GM18502 (cell line): Measurements from ENCODE around the gene RECK.
A peak's percentile ranks its signal among the peaks of the same experiment; 100 is the strongest.
"Not testable (repeated sequence)": the region's sequence is repeated elsewhere in the genome, so short reads cannot be mapped to it uniquely, and the experiment has no call there.

ENCODE experiments used
- ATAC-seq: cut with Tn5 transposase; IDR thresholded peaks from one replicate; pipeline ENCODE4 v1.9.1; 2021; ENCODE audit warnings: mild to moderate bottlenecking; ENCODE audit not compliant: unreplicated experiment, poor library complexity

Gene RECK

DNA sequence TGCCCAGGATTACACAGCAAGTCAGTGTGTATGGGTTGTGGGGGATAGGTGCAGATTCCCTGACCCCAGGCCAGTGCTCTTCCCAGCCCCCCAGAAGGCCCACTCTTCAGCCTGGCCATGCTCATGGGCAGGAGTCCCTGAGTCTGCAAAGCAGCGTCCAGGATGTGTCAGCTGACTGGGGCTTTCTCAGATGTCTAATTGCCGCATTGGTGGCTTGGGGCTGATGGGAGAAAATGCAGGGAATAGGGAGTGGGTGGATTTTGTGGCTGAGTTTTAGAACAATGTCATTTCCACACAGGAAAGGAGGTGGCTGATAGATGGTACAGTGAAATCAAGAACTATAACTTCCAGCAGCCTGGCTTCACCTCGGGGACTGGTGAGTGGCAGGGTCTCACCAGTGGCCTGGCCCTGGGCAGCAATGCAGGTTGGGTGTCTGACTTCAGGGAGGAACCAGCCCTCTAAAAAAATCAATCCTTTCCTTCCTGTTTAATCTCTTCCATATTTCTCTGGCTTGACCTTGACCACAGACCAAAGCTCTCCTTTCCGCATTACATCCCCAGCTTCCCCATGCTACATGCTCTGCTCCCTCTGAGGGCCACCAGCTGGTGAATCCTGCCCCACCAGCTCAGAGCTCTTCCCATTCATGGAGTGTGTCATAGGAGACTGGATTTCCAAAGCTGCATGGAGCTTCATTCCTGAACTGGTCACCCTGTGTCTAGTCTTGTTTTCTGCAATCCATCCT is 114.0 kb downstream of the RECK start:
- no peak for ATAC-seq

GRCh38 chr9:36151316-36152210 is 114.8 kb downstream of the RECK start:
- peak; percentile 79 for ATAC-seq

- no peak for ATAC-seq
Measured at GRCh38 chr9:36152741-36153438, 116.2 kb downstream of the RECK start.

DNA sequence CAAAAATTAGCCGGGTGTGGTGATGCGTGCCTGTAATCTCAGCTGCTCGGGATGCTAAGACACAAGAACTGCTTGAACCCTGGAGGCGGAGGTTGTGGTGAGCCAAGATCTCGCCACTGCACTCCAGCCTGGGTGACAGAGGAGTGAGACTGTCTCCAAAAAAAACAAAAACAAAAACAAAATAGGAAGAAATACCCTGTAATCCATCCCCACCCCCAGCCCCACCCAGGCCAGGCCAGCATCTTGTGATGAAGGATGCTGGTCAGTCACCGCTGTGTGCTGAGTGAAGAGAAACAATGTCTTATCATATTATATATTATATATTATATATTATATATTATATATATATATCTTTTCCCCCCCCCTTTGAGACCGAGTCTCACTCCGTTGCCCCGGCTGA is 117.0 kb downstream of the RECK start:
- ATAC-seq, result no peak

DNA sequence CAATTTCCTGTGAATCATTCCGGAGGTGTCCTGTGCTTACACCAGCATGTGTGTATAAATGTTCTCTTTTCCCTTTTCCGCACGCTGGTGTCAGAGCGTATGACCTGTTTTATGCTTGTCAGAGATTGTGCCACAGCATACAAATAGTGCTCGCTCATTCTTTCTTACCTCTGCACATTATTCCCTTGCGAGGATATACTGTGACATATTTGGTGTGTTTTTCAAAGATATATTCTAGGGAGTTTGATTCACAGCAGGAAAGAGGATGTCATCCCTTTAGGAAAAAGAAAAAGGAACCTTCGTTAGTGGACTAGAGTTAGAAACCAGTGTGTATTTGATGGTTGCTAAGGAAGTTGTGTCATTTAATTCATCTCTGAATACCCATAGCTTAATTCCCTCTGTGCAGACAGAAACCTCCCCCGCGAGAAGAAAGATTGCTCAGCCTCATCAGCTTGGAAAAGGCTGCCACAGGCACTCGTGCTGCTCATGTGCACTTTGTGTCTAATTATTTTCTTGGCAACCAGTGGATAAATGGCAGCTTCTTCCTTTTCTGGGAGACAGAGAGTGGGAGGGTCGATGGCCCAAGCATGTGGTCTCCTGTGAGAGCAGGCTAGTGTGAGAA is 117.7 kb downstream of the RECK start:
- ATAC-seq, result no peak

DNA sequence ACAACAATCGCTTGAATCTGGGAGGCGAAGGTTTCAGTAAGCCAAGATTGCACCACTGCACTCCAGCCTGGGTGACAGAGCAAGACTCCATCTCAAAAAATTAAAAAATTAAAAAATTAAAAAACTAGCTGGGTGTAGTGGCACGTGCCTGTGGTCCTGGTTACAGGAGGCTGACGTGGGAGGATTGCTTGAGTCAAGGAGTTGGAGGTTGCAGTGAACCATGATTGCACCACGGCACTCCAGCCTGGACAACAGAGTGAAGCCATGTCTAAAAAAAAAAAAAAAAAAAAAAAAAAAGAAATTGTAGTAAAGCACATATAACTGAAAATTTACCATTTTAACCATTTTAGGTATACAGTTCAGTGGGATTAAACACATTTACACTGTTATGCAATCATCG is 119.4 kb downstream of the RECK start:
- ATAC-seq, result no peak

DNA sequence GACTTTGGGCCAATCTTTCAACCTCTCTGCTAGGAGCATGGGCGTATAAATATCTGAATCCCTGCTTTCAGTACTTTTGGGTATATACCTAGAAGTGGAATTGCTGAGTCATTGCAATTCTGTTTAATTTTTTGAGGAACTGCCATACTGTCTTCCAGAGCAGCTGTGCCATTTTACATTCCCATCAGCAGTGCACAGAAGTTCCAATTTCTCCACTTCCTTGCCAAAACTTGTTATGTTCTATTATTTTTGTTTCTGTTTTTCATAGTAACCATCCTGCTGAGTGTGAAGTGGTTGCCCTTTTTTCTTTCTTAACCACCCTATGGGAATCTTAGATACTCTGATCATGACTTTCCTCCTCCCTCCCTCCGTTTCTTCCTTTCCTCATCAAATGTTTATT is 121.4 kb downstream of the RECK start:
- no peak for ATAC-seq

DNA sequence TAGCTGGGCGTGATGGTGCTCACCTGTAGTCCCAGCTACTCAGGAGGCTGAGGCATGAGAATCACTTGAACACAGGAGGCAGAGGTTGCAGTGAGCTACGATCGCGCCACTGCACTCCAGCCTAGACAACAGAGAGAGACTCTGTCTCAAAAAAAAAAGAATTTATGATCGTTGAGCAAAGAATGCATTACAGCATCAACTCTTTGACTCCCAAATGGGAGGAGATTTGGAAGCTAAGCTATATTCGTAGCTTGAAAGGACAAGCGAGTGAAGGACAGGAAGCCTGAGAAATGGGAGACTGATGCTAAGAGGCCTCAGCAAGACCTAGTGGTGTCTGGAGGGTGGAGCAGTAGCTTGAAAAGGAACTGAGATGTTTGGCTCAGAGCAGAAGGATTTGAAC is 122.2 kb downstream of the RECK start:
- no peak for ATAC-seq

DNA sequence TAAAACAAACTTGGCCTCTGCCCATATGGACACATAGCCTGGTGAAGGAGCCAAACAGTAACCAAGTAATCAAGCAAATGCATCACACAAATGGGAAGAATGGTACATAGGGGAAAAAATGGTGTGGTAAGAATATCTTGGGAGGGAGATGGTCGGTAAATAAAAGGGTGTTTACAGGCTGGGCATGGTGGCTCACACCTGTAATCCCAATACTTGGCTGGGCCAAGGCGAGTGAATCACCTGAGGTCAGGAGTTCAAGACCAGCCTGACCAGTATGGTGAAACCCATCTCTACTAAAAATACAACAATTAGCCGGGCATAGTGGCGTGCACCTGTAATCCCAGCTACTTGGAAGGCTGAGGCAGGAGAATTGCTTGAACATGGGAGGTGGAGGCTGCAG is 122.8 kb downstream of the RECK start:
- not testable (repeated sequence) for ATAC-seq

DNA sequence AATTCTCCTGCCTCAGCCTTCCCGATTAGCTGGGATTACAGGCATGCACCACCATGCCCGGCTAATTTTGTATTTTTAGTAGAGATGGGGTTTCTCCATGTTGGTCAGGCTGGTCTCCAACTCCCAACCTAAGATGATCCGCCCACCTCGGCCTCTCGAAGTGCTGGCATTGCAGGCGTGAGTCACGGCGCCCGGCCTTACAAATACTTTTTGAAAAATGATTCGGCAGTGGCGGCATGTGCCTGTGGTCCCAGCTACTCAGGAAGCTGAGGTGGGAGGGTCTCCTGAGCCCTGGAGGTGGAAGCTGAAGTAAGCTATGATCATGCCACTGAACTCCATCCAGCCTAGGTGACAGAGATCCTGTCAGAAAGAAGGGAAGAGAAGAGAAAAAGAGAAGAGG is 123.4 kb downstream of the RECK start:
- ATAC-seq, result not testable (repeated sequence)

DNA sequence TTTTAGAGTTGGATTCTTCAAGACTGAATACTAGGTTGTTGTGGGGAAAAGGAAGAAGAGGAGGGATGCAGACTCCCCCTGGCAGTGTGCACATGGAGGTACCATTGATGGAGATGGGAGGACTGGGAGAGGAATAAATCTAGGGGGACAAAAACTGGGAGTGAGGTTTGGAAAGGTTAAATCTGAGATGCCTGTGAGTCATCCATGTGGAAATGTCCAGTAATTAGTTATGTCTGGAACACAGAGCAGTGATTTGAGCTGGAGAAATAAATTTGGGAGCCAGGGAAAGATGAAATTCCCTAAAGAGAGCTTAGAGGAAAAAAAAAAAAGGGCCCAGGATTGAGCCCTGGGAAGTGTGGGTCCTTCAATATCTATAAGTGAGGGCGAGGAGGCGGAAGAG is 124.5 kb downstream of the RECK start:
- ATAC-seq, result no peak

- no peak for ATAC-seq
Measured at GRCh38 chr9:36162211-36162738, 125.6 kb downstream of the RECK start.

DNA sequence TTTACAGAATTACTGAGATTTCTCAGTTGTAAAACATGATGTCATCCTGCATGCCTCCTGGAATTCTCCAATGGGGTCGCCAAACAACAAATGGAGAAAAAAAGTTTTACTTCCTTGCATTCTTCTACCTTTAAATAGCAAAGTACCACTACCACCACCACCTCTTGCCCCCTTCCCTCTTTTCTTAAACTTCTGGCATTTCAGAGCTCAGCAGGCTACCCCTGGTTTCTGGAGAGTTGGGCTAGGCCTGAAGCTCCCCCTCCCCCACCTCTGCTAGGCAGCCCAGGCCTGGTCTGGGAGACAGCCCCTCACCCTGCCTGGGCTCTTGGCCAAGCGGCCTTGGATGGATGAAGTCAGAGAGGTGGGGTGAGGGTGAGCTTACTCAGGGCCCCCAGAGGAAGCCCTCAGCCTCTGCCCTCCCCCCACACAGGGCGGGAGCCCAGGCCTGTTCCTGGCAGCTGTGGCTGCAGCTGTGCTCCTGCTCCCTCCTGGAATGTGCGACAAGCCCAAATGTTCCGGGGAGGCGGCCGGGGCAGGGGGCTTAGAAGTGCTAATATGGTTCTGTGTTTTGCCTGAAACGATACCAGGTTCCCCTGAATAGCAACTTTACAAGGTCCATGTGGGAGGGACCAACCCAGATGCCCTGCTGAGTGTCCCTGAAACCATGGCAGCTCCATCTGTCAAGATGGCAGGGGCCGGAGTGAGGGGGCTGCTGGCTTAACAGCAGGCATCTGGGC is 126.5 kb downstream of the RECK start:
- ATAC-seq, result no peak

GRCh38 chr9:36163786-36164170 is 127.1 kb downstream of the RECK start:
- ATAC-seq, result no peak

DNA sequence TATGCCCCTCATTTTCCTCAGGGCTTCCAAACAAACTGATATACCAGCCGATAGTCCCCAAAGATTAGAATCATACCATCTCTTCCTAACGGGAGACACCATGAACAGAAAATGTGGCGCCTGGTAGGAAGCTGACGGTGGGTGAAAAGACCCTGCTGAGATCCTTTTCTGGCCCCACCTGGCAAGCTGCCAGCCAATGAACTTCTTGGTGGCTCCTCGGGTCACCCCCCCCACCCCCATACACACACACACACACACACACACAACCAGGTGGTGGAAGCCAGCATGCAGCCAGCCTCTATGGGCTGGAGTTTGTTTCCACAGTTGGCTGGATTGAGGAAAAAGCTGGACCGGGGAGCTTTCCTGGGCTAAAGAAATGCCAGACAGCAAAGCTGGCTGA is 127.7 kb downstream of the RECK start:
- no peak for ATAC-seq

DNA sequence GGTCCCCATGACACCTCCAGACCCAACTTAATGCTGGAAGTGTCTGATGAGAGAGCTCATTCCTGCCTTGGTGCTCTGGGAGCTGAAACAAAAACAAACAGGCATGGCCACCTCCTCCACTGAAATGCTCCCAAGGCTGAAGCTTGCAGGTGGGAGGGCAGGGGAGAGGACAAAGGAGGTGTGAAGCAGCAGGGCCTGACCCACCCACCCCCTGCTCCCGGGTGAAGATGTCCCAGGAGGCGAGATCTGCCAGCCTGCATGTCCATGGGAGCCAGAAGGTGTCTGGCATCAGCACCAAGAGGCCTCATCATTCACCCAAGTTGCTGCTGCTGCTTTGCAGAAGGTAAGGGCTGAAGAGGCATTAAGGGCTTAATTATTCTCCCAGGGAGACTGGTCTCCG is 128.3 kb downstream of the RECK start:
- ATAC-seq, result no peak

DNA sequence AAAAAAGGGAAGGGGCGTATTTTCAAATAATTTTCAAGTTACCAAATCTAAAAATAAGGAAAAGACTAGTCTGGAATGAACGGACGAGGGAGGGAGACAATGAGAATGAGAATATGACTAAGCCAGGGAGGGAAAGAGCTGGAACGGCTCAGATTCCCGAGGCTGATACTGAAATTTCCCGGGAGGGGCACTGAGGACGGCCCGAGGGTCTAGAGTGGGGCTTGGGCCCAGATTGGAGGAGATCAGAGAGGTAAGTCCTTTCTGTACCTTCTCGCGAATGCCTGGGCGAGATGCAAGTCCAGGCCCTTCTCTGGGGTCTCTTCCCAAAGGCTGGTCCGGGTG is 129.1 kb downstream of the RECK start:
- ATAC-seq, result no peak

DNA sequence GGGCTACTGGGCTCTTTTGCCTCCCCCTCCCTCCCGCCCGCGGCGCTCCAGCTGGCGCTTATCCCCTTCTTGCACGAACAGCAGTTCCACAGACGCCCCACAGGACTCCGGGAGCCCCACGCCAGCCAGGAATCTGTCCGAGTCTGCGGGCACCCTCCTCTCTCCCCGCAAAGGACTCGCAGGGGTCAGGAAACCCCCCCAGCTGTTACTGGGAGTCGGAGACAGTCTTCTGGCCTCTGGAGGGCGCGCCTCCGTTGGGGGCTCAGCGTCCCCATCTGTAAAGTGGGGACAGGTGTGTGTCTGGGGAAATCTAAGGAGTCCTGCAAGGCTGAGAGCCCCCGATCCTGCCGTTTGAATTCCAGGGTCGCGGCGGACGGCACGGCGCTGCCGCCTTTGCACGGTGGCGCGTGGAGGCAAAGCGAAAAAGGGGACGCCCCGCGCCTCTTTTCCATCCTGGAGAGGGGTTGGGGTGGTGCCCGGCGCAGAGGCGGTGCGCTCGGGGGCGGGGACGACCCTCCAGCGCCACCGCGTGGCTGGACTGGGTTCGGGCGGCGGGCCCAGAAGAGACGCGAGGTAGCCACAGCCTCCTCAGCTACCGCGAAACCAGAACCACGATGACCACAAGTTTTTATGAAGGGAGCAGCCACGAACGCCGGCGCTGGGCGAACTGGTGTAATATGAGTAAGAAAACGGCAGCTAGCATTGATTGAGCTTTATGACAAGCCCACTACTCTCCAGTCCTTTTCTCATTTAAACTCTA is 129.6 kb downstream of the RECK start:
- ATAC-seq, result peak; percentile 87

DNA sequence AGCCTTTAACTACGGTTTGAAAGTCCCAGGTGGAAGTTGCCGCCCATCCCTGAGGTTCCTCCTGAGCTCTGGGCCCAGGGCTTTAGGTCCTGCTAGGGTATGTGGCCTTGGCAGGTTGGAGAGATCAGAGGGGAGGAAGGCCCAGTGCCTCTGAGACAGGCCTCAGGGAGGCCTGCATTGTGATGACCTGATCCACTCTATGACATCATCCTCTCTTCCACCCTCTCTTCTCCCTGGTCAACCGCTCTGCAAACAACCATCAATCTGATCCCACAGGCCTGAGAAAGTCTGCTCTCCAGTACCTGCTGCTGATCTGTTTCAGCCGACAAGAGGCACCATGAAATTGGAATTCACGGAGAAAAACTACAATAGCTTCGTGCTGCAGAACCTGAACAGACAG is 132.5 kb downstream of the RECK start, which contains the start of gene CCIN:
Gene CCIN, plus strand, starts transcription at position 223 of the 400 bp plus-strand sequence. Its CDS starts 115 bp downstream, at position 338.
- ATAC-seq, result no peak
